Ramos (cell line): Measurements from ENCODE around the gene MCCC1.
"Not testable (repeated sequence)": the region's sequence is repeated elsewhere in the genome, so short reads cannot be mapped to it uniquely, and the experiment has no call there.

Experiments used
- in situ Hi-C: fragments of 300-500 bp; cut with MboI; formaldehyde crosslinking; loops from one replicate; pipeline ENCODE4 v1.14.3; 2022; ENCODE audit warnings: low sequenced_read_pairs; ENCODE audit not compliant: unreplicated experiment

Gene MCCC1

GRCh38 chr3:183106635-183107034 is 7.3 kb upstream of the MCCC1 start:
- in situ Hi-C loops = no loop called here

DNA sequence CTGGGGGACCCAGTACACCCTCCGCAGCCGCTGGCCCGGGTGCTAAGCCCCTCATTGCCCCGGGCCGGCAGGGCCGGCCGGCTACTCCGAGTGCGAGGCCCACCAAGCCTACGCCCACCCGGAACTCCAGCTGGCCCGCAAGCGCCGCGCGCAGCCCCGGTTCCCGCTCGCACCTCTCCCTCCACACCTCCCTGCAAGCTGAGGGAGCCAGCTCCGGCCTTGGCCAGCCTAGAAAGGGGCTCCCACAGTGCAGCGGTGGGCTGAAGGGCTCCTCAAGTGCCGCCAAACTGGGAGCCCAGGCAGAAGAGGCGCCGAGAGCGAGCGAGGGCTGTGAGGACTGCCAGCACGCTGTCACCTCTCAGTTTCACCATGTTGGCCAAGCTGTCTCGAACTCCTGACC is 4.7 kb upstream of the MCCC1 start:
- in situ Hi-C loops = not testable (repeated sequence)

- in situ Hi-C loops = not testable (repeated sequence)
These were observed 1.7 kb upstream of the MCCC1 start for GRCh38 chr3:183101040-183101439.

DNA sequence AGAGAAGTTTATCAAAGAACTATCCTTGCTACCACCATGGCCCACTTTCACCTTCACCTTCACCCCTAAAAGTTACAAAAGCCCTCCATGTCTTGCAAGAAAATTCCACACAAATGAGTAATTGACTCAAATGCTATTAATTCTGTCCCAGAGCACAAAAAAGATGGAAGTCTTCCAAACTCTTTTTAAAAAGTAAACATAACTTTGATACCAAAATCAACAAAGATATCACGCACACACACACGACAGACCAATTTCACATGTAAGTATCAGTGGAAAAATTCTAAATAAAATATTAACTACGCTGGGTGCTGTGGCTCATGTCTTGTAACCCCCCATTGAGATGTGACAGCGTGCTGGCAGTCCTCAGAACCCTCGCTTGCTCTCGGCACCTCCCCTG is 1.1 kb upstream of the MCCC1 start:
- in situ Hi-C loops = no loop called here

DNA sequence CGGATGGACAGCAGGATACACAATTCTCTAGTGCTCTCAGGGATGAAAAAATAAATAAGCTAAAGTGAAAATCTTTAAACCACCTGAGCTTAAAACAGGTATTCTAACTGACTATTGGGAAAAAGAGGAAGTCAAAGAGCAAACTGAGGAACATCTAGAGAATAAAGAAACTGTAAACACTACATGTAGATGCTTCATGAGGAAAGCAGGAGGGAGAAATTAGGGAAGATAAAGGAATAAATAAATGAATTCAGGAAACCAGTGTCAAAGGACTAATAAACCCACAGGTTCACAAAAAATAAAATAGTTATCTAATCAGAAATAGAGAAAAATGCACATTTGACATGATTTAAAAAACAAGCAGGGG is 525 bp upstream of the MCCC1 start:
- in situ Hi-C loops = no loop called here

- in situ Hi-C loops = no loop called here
These were observed 715 bp downstream of the MCCC1 start for GRCh38 chr3:183098536-183099025.

GRCh38 chr3:183094711-183095110 is 4.6 kb downstream of the MCCC1 start:
- in situ Hi-C loops = no loop called here

DNA sequence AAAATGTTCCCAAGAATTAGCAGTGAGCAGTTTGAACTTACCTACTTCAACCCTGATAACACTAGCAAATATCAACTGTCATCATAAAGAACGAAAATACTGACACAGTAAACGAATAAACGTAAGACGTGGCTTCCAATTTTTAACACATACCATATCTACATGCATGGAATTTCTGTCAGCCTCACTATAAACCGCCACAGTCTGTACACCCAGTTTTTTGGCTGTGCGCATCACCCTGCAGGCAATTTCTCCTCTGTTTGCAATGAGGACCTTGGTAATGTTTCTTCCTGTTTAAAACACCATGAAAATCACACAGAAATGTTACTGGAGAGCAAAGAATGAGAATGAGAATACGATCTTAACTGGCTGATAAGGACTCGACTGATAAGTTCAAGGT is 7.0 kb downstream of the MCCC1 start:
- in situ Hi-C loops = no loop called here

DNA sequence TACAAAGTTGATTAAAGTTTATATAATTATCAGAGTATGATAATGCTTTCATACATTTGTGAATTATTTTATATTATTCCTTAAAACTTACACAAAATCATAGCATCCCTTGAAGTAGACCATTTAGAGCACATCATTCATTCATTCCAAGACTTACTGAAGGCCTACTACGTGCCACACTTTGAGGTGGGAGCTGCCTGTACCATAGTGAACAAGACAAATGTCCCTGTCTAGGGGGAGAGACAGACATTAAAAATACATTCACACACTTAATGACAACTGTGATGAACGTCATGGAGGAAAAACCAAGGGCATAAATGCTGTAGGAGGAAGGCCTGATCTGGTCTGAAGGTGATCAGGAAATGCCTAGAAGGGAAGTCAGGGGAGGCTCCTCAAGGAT is 12.1 kb downstream of the MCCC1 start:
- in situ Hi-C loops = no loop called here

GRCh38 chr3:183085634-183086390 is 13.5 kb downstream of the MCCC1 start:
- in situ Hi-C loops = no loop called here

GRCh38 chr3:183082355-183082915 is 16.9 kb downstream of the MCCC1 start:
- in situ Hi-C loops = no loop called here

DNA sequence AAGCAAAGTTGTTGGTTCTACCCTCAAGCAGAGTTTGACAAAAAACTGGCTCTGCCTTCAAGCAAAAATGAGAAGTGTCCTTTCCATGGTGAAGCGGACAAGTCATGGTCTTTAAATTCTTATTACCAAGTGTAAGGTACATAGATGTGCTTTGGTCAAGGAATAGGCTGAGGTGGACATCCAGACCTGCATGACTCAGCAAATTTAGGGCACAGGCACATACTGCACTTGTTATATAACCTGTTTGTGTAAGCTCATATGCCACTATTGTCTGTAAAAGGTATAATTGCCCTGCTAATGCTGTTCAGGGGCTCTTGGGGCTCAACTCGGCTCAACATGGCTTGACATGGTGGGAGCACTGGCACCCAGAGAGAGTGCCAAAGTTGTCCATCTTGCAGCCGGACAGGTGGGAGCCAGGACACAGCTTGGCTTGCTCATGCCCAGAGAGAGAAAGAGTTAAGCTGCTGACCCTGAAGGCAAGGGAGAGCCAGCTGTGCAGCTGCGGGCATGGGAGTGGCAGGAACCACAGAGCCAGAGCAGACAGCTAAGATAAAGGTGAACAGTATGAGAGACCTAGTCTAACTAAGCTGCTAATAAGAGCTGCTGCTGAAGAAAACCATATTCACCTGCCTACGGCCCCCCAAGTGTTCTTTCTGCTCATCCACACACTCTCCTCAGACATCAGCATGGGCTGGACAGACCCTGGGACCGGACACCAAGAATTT is 17.7 kb downstream of the MCCC1 start:
- in situ Hi-C loops = no loop called here

GRCh38 chr3:183080628-183081027 is 18.7 kb downstream of the MCCC1 start:
- in situ Hi-C loops = no loop called here

DNA sequence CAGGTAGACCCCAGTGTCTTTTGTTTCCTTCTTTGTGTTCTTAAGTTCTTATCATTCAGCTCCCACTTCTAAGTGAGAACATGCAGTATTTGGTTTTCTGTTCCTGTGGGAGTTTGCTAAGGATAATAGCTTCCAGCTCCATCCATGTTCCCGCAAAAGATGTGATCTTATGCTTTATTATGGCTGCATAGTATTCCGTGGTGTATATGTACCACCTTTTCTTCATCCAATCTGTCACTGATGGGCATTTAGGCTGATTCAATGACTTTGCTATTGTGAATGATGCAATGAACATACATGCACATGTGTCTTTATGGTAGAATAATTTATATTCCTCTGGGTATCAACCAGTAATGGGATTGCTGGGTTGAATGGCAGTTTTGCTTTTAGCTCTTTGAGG is 24.4 kb downstream of the MCCC1 start:
- in situ Hi-C loops = no loop called here

DNA sequence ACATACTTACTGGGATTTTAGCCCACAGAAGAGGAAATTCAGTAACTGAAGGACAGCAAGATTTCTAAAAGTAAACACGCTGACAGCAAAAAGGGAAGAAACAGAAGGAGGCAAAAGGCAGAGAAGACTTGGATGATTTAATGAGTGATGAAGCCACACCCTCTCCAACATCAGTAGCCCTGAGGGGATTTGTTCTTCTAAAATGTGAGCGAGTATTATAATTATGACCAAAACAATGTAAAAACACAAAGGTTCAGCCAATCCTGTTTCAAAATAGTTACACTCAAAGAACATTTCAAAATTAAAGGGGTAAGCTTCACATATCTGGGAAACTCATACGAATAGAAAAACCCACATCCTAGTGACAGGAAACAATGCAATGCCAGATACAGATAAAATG is 25.0 kb downstream of the MCCC1 start:
- in situ Hi-C loops = no loop called here

GRCh38 chr3:183073839-183074238 is 25.5 kb downstream of the MCCC1 start:
- in situ Hi-C loops = no loop called here

DNA sequence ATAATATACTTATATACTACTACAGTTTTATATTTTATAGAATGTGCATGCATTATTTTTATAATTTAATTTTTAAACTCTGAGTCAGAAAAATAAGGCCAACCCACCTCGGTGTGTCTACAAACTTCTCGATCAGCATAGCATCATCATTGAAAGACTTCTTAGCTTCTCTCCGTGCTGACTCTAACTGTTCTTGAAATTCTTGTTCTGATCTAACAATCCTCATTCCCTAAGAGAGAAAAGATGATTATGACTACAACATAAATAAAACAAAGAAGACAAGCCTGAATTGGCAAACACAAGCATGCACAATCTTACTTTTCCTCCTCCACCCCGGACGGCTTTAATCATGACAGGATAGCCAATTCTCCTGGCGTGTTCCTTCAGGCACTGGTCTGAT is 28.4 kb downstream of the MCCC1 start:
- in situ Hi-C loops = no loop called here

DNA sequence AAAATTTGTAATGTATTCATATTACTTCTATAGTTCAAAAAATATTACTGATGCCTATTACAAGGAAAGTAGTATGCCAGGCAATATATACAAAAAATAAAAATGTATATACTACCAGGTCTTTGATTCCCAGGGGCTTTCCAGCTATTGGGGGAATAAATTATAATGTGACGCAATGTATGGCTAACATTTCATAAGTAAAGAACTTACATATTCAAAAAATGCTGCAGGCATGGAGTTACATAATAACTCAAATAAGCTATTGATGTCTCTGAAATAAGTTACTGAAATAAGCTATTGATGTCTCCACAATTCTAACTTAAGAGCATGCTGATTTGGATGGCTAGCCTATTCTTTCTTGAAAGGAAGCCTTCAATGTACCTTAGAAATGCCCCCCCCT is 30.2 kb downstream of the MCCC1 start:
- in situ Hi-C loops = no loop called here

- in situ Hi-C loops = not testable (repeated sequence)
These were observed 32.4 kb downstream of the MCCC1 start for GRCh38 chr3:183066891-183067290.

GRCh38 chr3:183064475-183064874 is 34.8 kb downstream of the MCCC1 start:
- in situ Hi-C loops = no loop called here

- in situ Hi-C loops = no loop called here
These were observed 37.7 kb downstream of the MCCC1 start for GRCh38 chr3:183061391-183062172.
